ENCODE measurements around the gene KRT86. TPM values are rescaled to one million over a fixed set of nuclear protein-coding genes. Genes with fewer than 3 reads are reported as not detected.
A peak's percentile ranks its signal among the peaks of the same experiment; 100 is the strongest.

KRT86 gene
- total and polyA plus RNA-seq, 2 experiments from 2014 or later = 0.35 TPM; not detected in 1

GRCh38 chr12:52241205-52241842 lies 33.1 kb upstream of the KRT86 start:
- no peak for DNase-seq (ENCODE audit: low read depth in 1 of 2, low spot score in 1 of 2)
- no peak for TF ChIP-seq CTCF (IDR thresholded peaks at IDR 0.05; ENCODE audit: low read depth, low read length)

GRCh38 chr12:52242442-52243258 lies 31.8 kb upstream of the KRT86 start:
- DNase-seq (ENCODE audit: low read depth in 1 of 2, low spot score in 1 of 2) = no peak
- H3K4me1 ChIP-seq (ENCODE audit: low read depth) = no peaks in the 10 kb centered on the region
- no peak overlapping the region for H3K4me3 ChIP-seq
- H3K9me3 ChIP-seq (ENCODE audit: low read depth) = no peaks in the 10 kb centered on the region
- no peaks in the 10 kb centered on the region for H3K36me3 ChIP-seq
- no peak overlapping the region for H3K27ac ChIP-seq
- no peak for TF ChIP-seq CTCF (IDR thresholded peaks at IDR 0.05; ENCODE audit: low read depth, low read length)
- peaks cover 55% of the 10 kb centered on the region for H3K27me3 ChIP-seq

More at GRCh38 chr12:52241205-52241842, 33.1 kb upstream of the KRT86 start:
- Histone ChIP-seq H3K27me3 (peaks cover 50% of the 10 kb centered on the region), H3K4me1 (ENCODE audit: low read depth) (no peaks in the 10 kb centered on the region), H3K36me3 (no peaks in the 10 kb centered on the region), H3K9me3 (ENCODE audit: low read depth) (no peaks in the 10 kb centered on the region), H3K27ac (no peak overlapping the region), H3K4me3 (no peak overlapping the region)

- H3K27ac ChIP-seq = no peak overlapping the region
- no peaks in the 10 kb centered on the region for H3K36me3 ChIP-seq
- H3K4me3 ChIP-seq = no peak overlapping the region
- no peaks in the 10 kb centered on the region for H3K4me1 ChIP-seq (ENCODE audit: low read depth)
- TF ChIP-seq CTCF (IDR thresholded peaks at IDR 0.05; ENCODE audit: low read depth, low read length) = no peak
- peaks cover 58% of the 10 kb centered on the region for H3K27me3 ChIP-seq
- DNase-seq (ENCODE audit: low read depth in 1 of 2, low spot score in 1 of 2) = no peak
- no peaks in the 10 kb centered on the region for H3K9me3 ChIP-seq (ENCODE audit: low read depth)
These were observed 31.1 kb upstream of the KRT86 start for GRCh38 chr12:52243259-52243855.

- Histone ChIP-seq H3K4me1 (ENCODE audit: low read depth) (no peaks in the 10 kb centered on the region), H3K27ac (no peak overlapping the region), H3K4me3 (no peak overlapping the region), H3K27me3 (peaks cover 64% of the 10 kb centered on the region), H3K36me3 (no peaks in the 10 kb centered on the region), H3K9me3 (ENCODE audit: low read depth) (no peaks in the 10 kb centered on the region)
- peak in 1 of 2 donors; percentile 91 for DNase-seq (ENCODE audit: low read depth in 1 of 2, low spot score in 1 of 2)
- no peak for TF ChIP-seq CTCF (IDR thresholded peaks at IDR 0.05; ENCODE audit: low read depth, low read length)
These were observed 30.4 kb upstream of the KRT86 start for GRCh38 chr12:52243856-52244614.

- no peak for DNase-seq (ENCODE audit: low read depth in 1 of 2, low spot score in 1 of 2)
These were observed 29.8 kb upstream of the KRT86 start for GRCh38 chr12:52244615-52244994.

More at GRCh38 chr12:52244615-52244994, 29.8 kb upstream of the KRT86 start:
- Histone ChIP-seq H3K27me3 (peaks cover 64% of the 10 kb centered on the region), H3K27ac (no peak overlapping the region), H3K9me3 (ENCODE audit: low read depth) (no peaks in the 10 kb centered on the region), H3K4me3 (no peak overlapping the region), H3K36me3 (no peaks in the 10 kb centered on the region), H3K4me1 (ENCODE audit: low read depth) (no peaks in the 10 kb centered on the region)
- TF ChIP-seq CTCF (IDR thresholded peaks at IDR 0.05; ENCODE audit: low read depth, low read length) = no peak

All from cardiac muscle cell (in vitro differentiated cells and primary cell).